ENCODE results near the gene EMILIN2. TPM values are rescaled to one million over a fixed set of nuclear protein-coding genes. Genes with fewer than 3 reads are reported as not detected.

Gene EMILIN2
- total and polyA plus RNA-seq, 2 of the 13 experiments (the other 11 are each of a cell fraction or from before 2014, with no cell fraction given) = 7.6 to 8.2 TPM

DNA sequence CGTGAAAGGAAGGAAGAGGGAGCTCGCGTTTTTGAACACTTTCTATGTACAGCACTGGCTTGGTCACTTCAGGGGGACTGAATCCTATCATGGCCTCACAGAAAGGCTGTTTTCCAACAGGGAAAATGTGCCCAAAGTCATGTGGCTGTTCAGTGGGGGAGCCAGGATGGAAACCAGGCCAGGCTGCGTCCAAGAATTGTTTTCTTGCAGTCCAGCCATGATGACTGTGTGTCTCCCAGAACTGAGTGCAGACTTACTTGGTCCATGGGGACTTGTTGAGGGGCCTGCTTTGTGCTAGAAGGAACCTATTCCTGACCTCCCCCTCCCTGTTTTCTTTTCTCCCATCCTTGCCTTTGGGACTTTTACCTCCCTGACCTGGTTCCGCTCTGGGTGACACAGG lies 46.9 kb downstream of the EMILIN2 start (continued):
- TF ChIP-seq CEBPZ (IDR thresholded peaks at IDR 0.05; ENCODE audit: low read length) (no peak), ZNF430 (CRISPR knock-in tag; IDR thresholded peaks at IDR 0.05) (no peak)
- TF ChIP-seq, protein P1, sequence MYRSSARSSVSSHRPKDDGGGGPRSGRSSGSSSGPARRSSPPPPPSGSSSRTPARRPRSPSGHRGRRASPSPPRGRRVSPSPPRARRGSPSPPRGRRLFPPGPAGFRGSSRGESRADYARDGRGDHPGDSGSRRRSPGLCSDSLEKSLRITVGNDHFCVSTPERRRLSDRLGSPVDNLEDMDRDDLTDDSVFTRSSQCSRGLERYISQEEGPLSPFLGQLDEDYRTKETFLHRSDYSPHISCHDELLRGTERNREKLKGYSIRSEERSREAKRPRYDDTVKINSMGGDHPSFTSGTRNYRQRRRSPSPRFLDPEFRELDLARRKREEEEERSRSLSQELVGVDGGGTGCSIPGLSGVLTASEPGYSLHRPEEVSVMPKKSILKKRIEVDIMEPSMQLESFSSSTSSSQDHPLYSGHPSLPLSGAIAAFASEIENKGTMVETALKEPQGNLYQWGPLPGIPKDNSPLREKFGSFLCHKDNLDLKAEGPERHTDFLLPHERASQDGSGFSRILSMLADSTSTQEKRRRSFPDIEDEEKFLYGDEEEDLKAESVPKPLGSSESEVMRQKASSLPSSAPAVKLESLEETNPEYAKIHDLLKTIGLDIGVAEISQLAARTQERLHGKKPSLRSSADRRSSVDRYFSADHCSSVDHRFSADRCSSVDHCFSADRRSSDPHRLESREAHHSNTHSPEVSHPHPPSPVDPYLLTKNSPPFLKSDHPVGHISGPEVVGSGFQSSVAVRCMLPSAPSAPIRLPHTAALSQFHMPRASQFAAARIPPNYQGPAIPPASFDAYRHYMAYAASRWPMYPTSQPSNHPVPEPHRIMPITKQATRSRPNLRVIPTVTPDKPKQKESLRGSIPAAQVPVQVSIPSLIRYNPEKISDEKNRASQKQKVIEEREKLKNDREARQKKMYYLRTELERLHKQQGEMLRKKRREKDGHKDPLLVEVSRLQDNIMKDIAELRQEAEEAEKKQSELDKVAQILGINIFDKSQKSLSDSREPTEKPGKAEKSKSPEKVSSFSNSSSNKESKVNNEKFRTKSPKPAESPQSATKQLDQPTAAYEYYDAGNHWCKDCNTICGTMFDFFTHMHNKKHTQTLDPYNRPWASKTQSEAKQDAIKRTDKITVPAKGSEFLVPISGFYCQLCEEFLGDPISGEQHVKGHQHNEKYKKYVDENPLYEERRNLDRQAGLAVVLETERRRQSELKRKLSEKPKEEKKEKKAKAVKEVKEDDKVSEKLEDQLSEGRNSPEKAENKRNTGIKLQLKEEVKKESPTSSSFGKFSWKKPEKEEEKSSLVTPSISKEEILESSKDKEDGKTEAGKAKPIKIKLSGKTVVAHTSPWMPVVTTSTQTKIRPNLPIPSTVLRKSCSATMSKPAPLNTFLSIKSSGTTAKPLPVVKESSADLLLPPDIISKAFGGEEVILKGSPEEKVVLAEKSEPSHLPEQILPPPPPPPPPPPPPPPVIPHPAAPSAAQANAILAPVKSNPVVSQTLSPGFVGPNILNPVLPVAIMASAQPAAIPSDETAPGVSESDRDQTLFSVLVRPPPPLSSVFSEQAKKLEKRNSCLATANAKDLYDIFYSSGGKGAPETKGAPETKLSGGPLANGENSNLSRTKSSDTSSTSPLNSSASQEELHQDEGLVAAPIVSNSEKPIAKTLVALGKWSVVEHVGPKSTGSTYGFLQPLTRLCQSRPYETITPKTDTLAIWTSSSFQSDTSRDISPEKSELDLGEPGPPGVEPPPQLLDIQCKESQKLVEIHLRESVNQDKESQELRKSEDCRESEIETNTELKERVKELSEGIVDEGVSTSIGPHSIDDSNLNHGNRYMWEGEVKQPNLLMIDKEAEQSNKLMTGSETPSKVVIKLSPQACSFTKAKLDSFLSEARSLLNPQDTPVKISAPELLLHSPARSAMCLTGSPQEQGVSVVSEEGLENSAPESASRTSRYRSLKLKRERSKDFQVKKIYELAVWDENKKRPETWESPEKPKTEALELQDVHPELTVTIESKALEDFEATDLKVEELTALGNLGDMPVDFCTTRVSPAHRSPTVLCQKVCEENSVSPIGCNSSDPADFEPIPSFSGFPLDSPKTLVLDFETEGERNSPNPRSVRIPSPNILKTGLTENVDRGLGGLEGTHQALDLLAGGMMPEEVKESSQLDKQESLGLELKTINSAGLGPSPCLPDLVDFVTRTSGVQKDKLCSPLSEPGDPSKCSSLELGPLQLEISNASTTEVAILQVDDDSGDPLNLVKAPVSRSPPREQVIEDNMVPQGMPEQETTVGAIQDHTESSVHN (CRISPR knock-in tag; IDR thresholded peaks at IDR 0.05) = no peak
- TF ChIP-seq, protein P2, sequence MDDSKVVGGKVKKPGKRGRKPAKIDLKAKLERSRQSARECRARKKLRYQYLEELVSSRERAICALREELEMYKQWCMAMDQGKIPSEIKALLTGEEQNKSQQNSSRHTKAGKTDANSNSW (CRISPR knock-in tag; IDR thresholded peaks at IDR 0.05; ENCODE audit: borderline replicate concordance) = no peak

All from HepG2 (cell line).